ENCODE results near the gene WDR74. TPM values are rescaled to one million over a fixed set of nuclear protein-coding genes. Genes with fewer than 3 reads are reported as not detected.
A peak's percentile ranks its signal among the peaks of the same experiment; 100 is the strongest.

Gene WDR74
- total and polyA plus RNA-seq, 9 of the 15 experiments (the other 6 are each of a cell fraction or from before 2014, with no cell fraction given) = 32.7 to 210 (median 114) TPM

DNA sequence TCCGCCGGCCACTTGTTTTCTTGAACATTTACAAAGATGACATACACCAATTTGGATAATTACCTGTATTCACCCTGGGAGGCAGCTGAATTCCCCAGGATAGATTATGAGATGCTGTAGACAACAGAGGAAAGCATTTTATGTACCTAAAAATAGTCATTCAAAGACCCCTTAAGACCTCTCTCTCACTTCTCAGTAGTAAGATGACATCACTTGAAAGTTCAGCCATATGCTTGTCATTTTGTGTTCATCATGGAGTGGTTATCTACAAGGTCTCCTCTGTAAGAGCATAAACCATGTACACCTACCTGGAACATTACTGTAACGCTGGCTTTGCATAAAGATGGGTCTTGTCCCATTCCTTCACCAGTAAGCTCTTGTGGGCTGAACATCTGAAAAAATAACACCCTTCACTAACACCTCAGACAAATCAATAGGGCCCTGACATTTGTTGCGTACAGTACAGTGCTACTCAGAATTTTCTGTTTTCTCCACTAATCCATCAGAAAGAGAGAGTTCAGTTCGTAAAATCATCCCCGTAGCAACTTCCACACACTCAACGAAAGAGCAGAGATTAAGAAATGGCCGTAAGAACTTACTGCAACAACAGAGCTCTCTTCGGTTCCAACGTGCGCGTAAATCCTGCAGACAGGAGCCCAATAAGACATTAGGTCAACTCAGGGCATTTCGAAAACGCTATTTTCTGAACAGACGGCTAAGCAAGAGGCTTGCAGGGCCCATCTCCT, 15.6 kb upstream of the WDR74 start (continued):
- no peak for TF ChIP-seq E4F1 (CRISPR knock-in tag; IDR thresholded peaks at IDR 0.05; ENCODE audit: borderline replicate concordance)
- TF ChIP-seq WHSC1 (IDR thresholded peaks at IDR 0.05; ENCODE audit: low read length) = no peak
- TF ChIP-seq MTA2 (IDR thresholded peaks at IDR 0.05; ENCODE audit: low read depth) = no peak
- TF ChIP-seq STAT5A (IDR thresholded peaks at IDR 0.05; ENCODE audit: borderline replicate concordance, low read length) = peak; percentile 20; the same call in 1 of the 2 replicates
- no peak for TF ChIP-seq ZNF431 (CRISPR knock-in tag; IDR thresholded peaks at IDR 0.05)

GRCh38 chr11:62854013-62854824, 14.8 kb upstream of the WDR74 start:
- DNase-seq (ENCODE audit: extremely low read depth in 1 of 4, low spot score in 3 of 4) = peak in 3 of 4 experiments; percentile 9 to 33 (median 30)
- no peak for ATAC-seq
- peaks cover 77% of the 10 kb centered on the region for H3K79me2 ChIP-seq (ENCODE audit: control insufficient read depth, insufficient read depth, low read length)
- no TSS peak for BruUV-seq (replicated peaks)
- H3K9ac ChIP-seq (ENCODE audit: insufficient read depth in 1 of 2, low read depth in 2 of 2, low read length in 2 of 2) = peak overlapping the region; percentile 92 to 96
- peak overlapping the region; percentile 74 for H3K4me3 ChIP-seq
- peak overlapping the region; percentile 92 for H3K27ac ChIP-seq (ENCODE audit: extremely low read depth, low read depth, low read length)
- ChIA-PET CTCF (ENCODE audit: low intra/inter-chr PET ratio) (no interaction called here), POLR2A (interaction anchor here (0.6 to 10.0 kb wide), 23 partner anchors 9 to 162 kb away, joined by 3 to 403 read pairs (median 18); partner anchors contain the start of genes NXF1, POLR2G, SLC3A2 and STX5)
- H3K9me3 ChIP-seq (replicated peaks; ENCODE audit: control insufficient read depth, insufficient read depth, low read depth, low read length) = no peaks in the 10 kb centered on the region
- no peaks in the 10 kb centered on the region for H3K27me3 ChIP-seq (ENCODE audit: control insufficient read depth in 2 of 2, insufficient read depth in 2 of 2, low read length in 2 of 2)
- H3K4me2 ChIP-seq (ENCODE audit: insufficient read depth, low read length) = peak overlapping the region; percentile 99
- peaks cover 0 to 14% of the 10 kb centered on the region in 2 experiments; a peak in 2 of 5 replicates for H3K4me1 ChIP-seq (replicated peaks in 1 of 2; ENCODE audit: control insufficient read depth in 2 of 2, insufficient read depth in 2 of 2, low read length in 2 of 2)
- H3K36me3 ChIP-seq (ENCODE audit: control insufficient read depth, insufficient read depth, low read length) = peaks cover 50% of the 10 kb centered on the region
- in situ Hi-C loops (cut with MboI) (loop anchor here (25.0 kb wide), 1 partner anchor 467 kb away; no protein-coding TSS in a partner anchor), intact Hi-C loops (cut with micrococcal nuclease) (no loop called here)
- H2AFZ ChIP-seq (ENCODE audit: low read depth, low read length) = no peak overlapping the region
- no peak for FAIRE-seq
- H4K20me1 ChIP-seq (replicated peaks; ENCODE audit: control insufficient read depth, insufficient read depth, low read length) = peaks cover 44% of the 10 kb centered on the region
- no peaks in the 10 kb centered on the region for H3K9me1 ChIP-seq (ENCODE audit: control insufficient read depth, insufficient read depth, low read length)
- WGBS (ENCODE audit: insufficient coverage, low coverage, missing lambda C conversion rate) = under 1% methylated on average over 8 of the region's 8 CpGs
- TF ChIP-seq, protein P1, sequence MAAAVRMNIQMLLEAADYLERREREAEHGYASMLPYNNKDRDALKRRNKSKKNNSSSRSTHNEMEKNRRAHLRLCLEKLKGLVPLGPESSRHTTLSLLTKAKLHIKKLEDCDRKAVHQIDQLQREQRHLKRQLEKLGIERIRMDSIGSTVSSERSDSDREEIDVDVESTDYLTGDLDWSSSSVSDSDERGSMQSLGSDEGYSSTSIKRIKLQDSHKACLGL (CRISPR knock-in tag; IDR thresholded peaks at IDR 0.05; ENCODE audit: borderline replicate concordance, poor library complexity, severe bottlenecking) = no peak
- TF ChIP-seq, protein P2, sequence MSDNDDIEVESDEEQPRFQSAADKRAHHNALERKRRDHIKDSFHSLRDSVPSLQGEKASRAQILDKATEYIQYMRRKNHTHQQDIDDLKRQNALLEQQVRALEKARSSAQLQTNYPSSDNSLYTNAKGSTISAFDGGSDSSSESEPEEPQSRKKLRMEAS (CRISPR knock-in tag; IDR thresholded peaks at IDR 0.05) = no peak
- TF ChIP-seq, protein P3, sequence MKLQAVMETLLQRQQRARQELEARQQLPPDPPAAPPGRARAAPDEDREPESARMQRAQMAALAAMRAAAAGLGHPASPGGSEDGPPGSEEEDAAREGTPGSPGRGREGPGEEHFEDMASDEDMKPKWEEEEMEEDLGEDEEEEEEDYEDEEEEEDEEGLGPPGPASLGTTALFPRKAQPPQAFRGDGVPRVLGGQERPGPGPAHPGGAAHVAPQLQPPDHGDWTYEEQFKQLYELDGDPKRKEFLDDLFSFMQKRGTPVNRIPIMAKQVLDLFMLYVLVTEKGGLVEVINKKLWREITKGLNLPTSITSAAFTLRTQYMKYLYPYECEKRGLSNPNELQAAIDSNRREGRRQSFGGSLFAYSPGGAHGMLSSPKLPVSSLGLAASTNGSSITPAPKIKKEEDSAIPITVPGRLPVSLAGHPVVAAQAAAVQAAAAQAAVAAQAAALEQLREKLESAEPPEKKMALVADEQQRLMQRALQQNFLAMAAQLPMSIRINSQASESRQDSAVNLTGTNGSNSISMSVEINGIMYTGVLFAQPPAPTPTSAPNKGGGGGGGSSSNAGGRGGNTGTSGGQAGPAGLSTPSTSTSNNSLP (IDR thresholded peaks at IDR 0.05; ENCODE audit: borderline replicate concordance, low read depth, low read length) = no peak
- TF ChIP-seq CHD1 (IDR thresholded peaks at IDR 0.05; ENCODE audit: low read length) (peak; percentile 34), XRCC3 (IDR thresholded peaks at IDR 0.05) (0 out of 2 replicates have a peak, but pooled peaks have one; percentile 8), HNRNPUL1 (IDR thresholded peaks at IDR 0.05; ENCODE audit: low read length) (peak; percentile 60; the same call in 1 of the 2 replicates), LCOR (CRISPR knock-in tag; IDR thresholded peaks at IDR 0.05) (0 out of 2 replicates have a peak, but pooled peaks have one; percentile 32), NBN (IDR thresholded peaks at IDR 0.05; ENCODE audit: low read depth) (no peak)

Data from K562 (cell line).